ENCODE data around the gene XPNPEP1.

Gene XPNPEP1

GRCh38 chr10:109922976-109923921 lies at the start of gene XPNPEP1:
Gene XPNPEP1 (minus strand): TSS chr10:109923511. CDS start chr10:109923433, 78 bp downstream.
- peak; percentile 94 for DNase-seq (ENCODE audit: low spot score)

- DNase-seq (ENCODE audit: low spot score) = no peak
Observed at GRCh38 chr10:109972372-109973001, 49.2 kb upstream of the XPNPEP1 start.

- DNase-seq (ENCODE audit: low spot score) = no peak
Observed at GRCh38 chr10:109971634-109972033, 48.3 kb upstream of the XPNPEP1 start.

- DNase-seq (ENCODE audit: low spot score) = no peak
Observed at GRCh38 chr10:109969760-109970346, 46.5 kb upstream of the XPNPEP1 start.

GRCh38 chr10:109968953-109969759 lies 45.8 kb upstream of the XPNPEP1 start:
- no peak for DNase-seq (ENCODE audit: low spot score)

- DNase-seq (ENCODE audit: low spot score) = no peak
Observed at GRCh38 chr10:109967739-109968088, 44.4 kb upstream of the XPNPEP1 start.

GRCh38 chr10:109966961-109967738 lies 43.8 kb upstream of the XPNPEP1 start:
- DNase-seq (ENCODE audit: low spot score) = no peak

- DNase-seq (ENCODE audit: low spot score) = no peak
Observed at GRCh38 chr10:109964318-109964717, 41.0 kb upstream of the XPNPEP1 start.

- DNase-seq (ENCODE audit: low spot score) = no peak
Observed at GRCh38 chr10:109963439-109963838, 40.1 kb upstream of the XPNPEP1 start.

GRCh38 chr10:109962247-109962646 lies 38.9 kb upstream of the XPNPEP1 start:
- no peak for DNase-seq (ENCODE audit: low spot score)

- no peak for DNase-seq (ENCODE audit: low spot score)
Observed at GRCh38 chr10:109961174-109962001, 38.1 kb upstream of the XPNPEP1 start.

- DNase-seq (ENCODE audit: low spot score) = no peak
Observed at GRCh38 chr10:109960682-109961081, 37.4 kb upstream of the XPNPEP1 start.

GRCh38 chr10:109959259-109960145 lies 36.2 kb upstream of the XPNPEP1 start:
- DNase-seq (ENCODE audit: low spot score) = no peak

GRCh38 chr10:109958059-109958458 lies 34.7 kb upstream of the XPNPEP1 start:
- DNase-seq (ENCODE audit: low spot score) = no peak

- no peak for DNase-seq (ENCODE audit: low spot score)
Observed at GRCh38 chr10:109957092-109957797, 33.9 kb upstream of the XPNPEP1 start.

- DNase-seq (ENCODE audit: low spot score) = peak; percentile 57
Observed at GRCh38 chr10:109956454-109957091, 33.3 kb upstream of the XPNPEP1 start.

GRCh38 chr10:109953766-109954165 lies 30.5 kb upstream of the XPNPEP1 start:
- DNase-seq (ENCODE audit: low spot score) = no peak

- DNase-seq (ENCODE audit: low spot score) = no peak
Observed at GRCh38 chr10:109952526-109952925, 29.2 kb upstream of the XPNPEP1 start.

Measured in D341Med (cell line).